HEK293 (cell line): ENCODE measurements around the gene COL11A2.
A peak's percentile ranks its signal among the peaks of the same experiment; 100 is the strongest.

Experiments used
- GLI2 ChIP-seq: fragments of 450-650 bp; formaldehyde crosslinking; IDR thresholded peaks from 2 replicates; pipeline ENCODE4; 2017; ENCODE audit warnings: missing biosample characterization, missing genetic modification characterization, low read depth, borderline replicate concordance
- IKZF3 ChIP-seq: fragments of 450-650 bp; IDR thresholded peaks from 2 replicates; pipeline ENCODE4 v1.5.0; 2018; ENCODE audit warnings: missing biosample characterization, mild to moderate bottlenecking, missing genetic modification characterization, moderate library complexity
- KLF7 ChIP-seq: fragments of 450-650 bp; formaldehyde crosslinking; IDR thresholded peaks from 2 replicates; pipeline ENCODE4 v1.5.1; 2016; ENCODE audit warnings: missing biosample characterization, missing genetic modification characterization, borderline replicate concordance
- KLF8 ChIP-seq: fragments of 450-650 bp; formaldehyde crosslinking; IDR thresholded peaks from 2 replicates; pipeline ENCODE4 v1.5.1; 2016; ENCODE audit warnings: missing biosample characterization, missing genetic modification characterization
- MZF1 ChIP-seq: fragments of 450-650 bp; formaldehyde crosslinking; IDR thresholded peaks from 2 replicates; pipeline ENCODE4 v1.5.1; 2017; ENCODE audit warnings: missing biosample characterization, missing genetic modification characterization, borderline replicate concordance
- SP7 ChIP-seq: fragments of 450-650 bp; formaldehyde crosslinking; IDR thresholded peaks from 2 replicates; pipeline ENCODE4 v1.5.1; 2016; ENCODE audit warnings: missing biosample characterization, missing genetic modification characterization
- TRIM28 ChIP-seq: IDR thresholded peaks from 2 replicates; pipeline ENCODE4 v1.6.1; 2011; ENCODE audit warnings: low read length, control low read depth, borderline replicate concordance
- ZBTB48 ChIP-seq: fragments of 450-650 bp; formaldehyde crosslinking; IDR thresholded peaks from 2 replicates; pipeline ENCODE4 v1.5.1; 2016; ENCODE audit warnings: missing biosample characterization, missing genetic modification characterization
- ZFP3 ChIP-seq: fragments of 450-650 bp; formaldehyde crosslinking; IDR thresholded peaks from 2 replicates; pipeline ENCODE4 v1.5.1; 2016; ENCODE audit warnings: low read depth, missing biosample characterization, missing genetic modification characterization
- ZFP69B ChIP-seq: fragments of 450-650 bp; formaldehyde crosslinking; IDR thresholded peaks from 2 replicates; pipeline ENCODE4 v1.5.1; 2016; ENCODE audit warnings: missing biosample characterization, missing genetic modification characterization
- ZIC2 ChIP-seq: fragments of 450-650 bp; formaldehyde crosslinking; IDR thresholded peaks from 2 replicates; pipeline ENCODE4 v1.5.1; 2016; ENCODE audit warnings: missing biosample characterization, missing genetic modification characterization
- ZNF2 ChIP-seq: fragments of 450-650 bp; formaldehyde crosslinking; IDR thresholded peaks from 2 replicates; pipeline ENCODE4 v1.5.1; 2016; ENCODE audit warnings: missing biosample characterization, missing genetic modification characterization
- ZNF211 ChIP-seq: fragments of 450-650 bp; formaldehyde crosslinking; IDR thresholded peaks from 2 replicates; pipeline ENCODE4 v1.5.1; 2016; ENCODE audit warnings: low read depth, missing biosample characterization, missing genetic modification characterization
- ZNF214 ChIP-seq: fragments of 450-650 bp; formaldehyde crosslinking; IDR thresholded peaks from 2 replicates; pipeline ENCODE4 v1.5.1; 2017; ENCODE audit warnings: missing biosample characterization, mild to moderate bottlenecking, missing genetic modification characterization, borderline replicate concordance
- ZNF24 ChIP-seq: fragments of 450-650 bp; formaldehyde crosslinking; IDR thresholded peaks from 2 replicates; pipeline ENCODE4 v1.5.1; 2016; ENCODE audit warnings: missing biosample characterization, missing genetic modification characterization
- ZNF366 ChIP-seq: fragments of 450-650 bp; formaldehyde crosslinking; conservative IDR thresholded peaks from 2 replicates; pipeline ENCODE4 v1.5.1; 2016; ENCODE audit warnings: missing biosample characterization, missing genetic modification characterization
- ZNF394 ChIP-seq: fragments of 450-650 bp; formaldehyde crosslinking; IDR thresholded peaks from 2 replicates; pipeline ENCODE4 v1.5.1; 2016; ENCODE audit warnings: missing biosample characterization, missing genetic modification characterization, mild to moderate bottlenecking, moderate library complexity, borderline replicate concordance
- ZNF416 ChIP-seq: fragments of 450-650 bp; formaldehyde crosslinking; IDR thresholded peaks from 2 replicates; pipeline ENCODE4 v1.5.1; 2016; ENCODE audit warnings: missing biosample characterization, missing genetic modification characterization
- ZNF510 ChIP-seq: fragments of 450-650 bp; formaldehyde crosslinking; IDR thresholded peaks from 2 replicates; pipeline ENCODE4 v1.5.1; 2018; ENCODE audit warnings: mild to moderate bottlenecking, missing genetic modification characterization, missing biosample characterization; ENCODE audit not compliant: insufficient replicate concordance
- ZNF600 ChIP-seq: fragments of 450-650 bp; formaldehyde crosslinking; IDR thresholded peaks from 2 replicates; pipeline ENCODE4 v1.5.1; 2016; ENCODE audit warnings: missing biosample characterization, missing genetic modification characterization
- TF ChIP-seq, protein P1 (sequence below): fragments of 450-650 bp; formaldehyde crosslinking; IDR thresholded peaks from 2 replicates; pipeline ENCODE4 v1.5.1; 2016; ENCODE audit warnings: missing biosample characterization, missing genetic modification characterization
- TF ChIP-seq, protein P2 (sequence below): fragments of 450-650 bp; IDR thresholded peaks from 2 replicates; pipeline ENCODE4 v1.5.1; 2018; ENCODE audit warnings: missing biosample characterization, missing genetic modification characterization
- TF ChIP-seq, protein P3 (sequence below): fragments of 450-650 bp; formaldehyde crosslinking; IDR thresholded peaks from 2 replicates; pipeline ENCODE4 v1.5.1; 2016; ENCODE audit warnings: missing biosample characterization, missing genetic modification characterization
- TF ChIP-seq, protein P4 (sequence below): fragments of 450-650 bp; formaldehyde crosslinking; IDR thresholded peaks from 2 replicates; pipeline ENCODE4 v1.5.1; 2016; ENCODE audit warnings: missing biosample characterization, missing genetic modification characterization
- TF ChIP-seq, protein P5 (sequence below): sonication (generic); formaldehyde crosslinking; IDR thresholded peaks from 2 replicates; pipeline ENCODE4 v1.8.1; 2022; ENCODE audit warnings: mild to moderate bottlenecking, moderate library complexity, missing genetic modification reagents
- TF ChIP-seq, protein P6 (sequence below): fragments of 450-650 bp; formaldehyde crosslinking; IDR thresholded peaks from 2 replicates; pipeline ENCODE4 v1.5.1; 2016; ENCODE audit warnings: missing biosample characterization, missing genetic modification characterization

Gene COL11A2

DNA sequence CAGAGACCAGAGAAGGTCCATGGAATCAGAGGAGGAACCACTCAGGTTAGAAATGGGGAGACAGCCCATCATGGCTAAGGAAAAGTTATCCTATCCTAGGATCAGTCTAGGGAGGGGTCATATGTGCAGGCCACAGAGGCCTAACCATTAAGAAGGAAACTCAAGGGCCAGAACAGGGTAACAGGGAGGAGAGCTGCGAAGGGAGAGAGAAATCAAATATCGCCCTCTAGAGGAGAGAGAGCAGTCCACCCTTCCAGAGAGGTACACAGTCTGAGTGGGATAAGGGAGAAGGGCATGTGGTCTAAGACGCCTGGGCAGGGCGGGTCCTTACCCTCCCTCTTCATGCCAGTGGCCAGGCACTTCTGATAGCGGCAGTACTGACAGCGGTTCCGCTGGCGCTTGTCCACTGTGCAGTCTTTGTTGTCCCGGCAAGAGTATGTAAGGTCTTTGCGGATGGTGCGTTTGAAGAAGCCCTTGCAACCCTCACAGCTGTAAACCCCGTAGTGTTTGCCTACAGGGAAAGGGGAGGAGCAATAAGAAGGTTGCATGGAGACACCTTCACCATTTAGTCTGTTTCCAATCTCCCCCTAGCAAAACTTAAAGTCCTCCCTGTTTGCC, 5.3 kb upstream of the COL11A2 start (continued):
- TF ChIP-seq, protein P1, sequence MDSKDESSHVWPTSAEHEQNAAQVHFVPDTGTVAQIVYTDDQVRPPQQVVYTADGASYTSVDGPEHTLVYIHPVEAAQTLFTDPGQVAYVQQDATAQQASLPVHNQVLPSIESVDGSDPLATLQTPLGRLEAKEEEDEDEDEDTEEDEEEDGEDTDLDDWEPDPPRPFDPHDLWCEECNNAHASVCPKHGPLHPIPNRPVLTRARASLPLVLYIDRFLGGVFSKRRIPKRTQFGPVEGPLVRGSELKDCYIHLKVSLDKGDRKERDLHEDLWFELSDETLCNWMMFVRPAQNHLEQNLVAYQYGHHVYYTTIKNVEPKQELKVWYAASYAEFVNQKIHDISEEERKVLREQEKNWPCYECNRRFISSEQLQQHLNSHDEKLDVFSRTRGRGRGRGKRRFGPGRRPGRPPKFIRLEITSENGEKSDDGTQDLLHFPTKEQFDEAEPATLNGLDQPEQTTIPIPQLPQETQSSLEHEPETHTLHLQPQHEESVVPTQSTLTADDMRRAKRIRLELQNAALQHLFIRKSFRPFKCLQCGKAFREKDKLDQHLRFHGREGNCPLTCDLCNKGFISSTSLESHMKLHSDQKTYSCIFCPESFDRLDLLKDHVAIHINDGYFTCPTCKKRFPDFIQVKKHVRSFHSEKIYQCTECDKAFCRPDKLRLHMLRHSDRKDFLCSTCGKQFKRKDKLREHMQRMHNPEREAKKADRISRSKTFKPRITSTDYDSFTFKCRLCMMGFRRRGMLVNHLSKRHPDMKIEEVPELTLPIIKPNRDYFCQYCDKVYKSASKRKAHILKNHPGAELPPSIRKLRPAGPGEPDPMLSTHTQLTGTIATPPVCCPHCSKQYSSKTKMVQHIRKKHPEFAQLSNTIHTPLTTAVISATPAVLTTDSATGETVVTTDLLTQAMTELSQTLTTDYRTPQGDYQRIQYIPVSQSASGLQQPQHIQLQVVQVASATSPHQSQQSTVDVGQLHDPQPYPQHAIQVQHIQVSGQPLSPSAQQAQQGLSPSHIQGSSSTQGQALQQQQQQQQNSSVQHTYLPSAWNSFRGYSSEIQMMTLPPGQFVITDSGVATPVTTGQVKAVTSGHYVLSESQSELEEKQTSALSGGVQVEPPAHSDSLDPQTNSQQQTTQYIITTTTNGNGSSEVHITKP (tag by site-specific recombination) = peak; percentile 65
- TF ChIP-seq ZNF24 (tag by site-specific recombination) = no peak
- TF ChIP-seq ZNF416 (tag by site-specific recombination) = no peak
- TF ChIP-seq, protein P2, sequence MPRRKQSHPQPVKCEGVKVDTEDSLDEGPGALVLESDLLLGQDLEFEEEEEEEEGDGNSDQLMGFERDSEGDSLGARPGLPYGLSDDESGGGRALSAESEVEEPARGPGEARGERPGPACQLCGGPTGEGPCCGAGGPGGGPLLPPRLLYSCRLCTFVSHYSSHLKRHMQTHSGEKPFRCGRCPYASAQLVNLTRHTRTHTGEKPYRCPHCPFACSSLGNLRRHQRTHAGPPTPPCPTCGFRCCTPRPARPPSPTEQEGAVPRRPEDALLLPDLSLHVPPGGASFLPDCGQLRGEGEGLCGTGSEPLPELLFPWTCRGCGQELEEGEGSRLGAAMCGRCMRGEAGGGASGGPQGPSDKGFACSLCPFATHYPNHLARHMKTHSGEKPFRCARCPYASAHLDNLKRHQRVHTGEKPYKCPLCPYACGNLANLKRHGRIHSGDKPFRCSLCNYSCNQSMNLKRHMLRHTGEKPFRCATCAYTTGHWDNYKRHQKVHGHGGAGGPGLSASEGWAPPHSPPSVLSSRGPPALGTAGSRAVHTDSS (tag by site-specific recombination) = no peak
- no peak for TF ChIP-seq MZF1
- no peak for TF ChIP-seq ZNF394
- TF ChIP-seq SP7 (tag by site-specific recombination) = 0 out of 2 replicates have a peak, but pooled peaks have one; percentile 45
- TF ChIP-seq ZNF214 (tag by site-specific recombination) = no peak
- TF ChIP-seq ZIC2 (tag by site-specific recombination) = no peak
- no peak for TF ChIP-seq ZFP69B (tag by site-specific recombination)
- no peak for TF ChIP-seq TRIM28
- TF ChIP-seq ZNF510 (tag by site-specific recombination) = no peak
- TF ChIP-seq ZNF211 (tag by site-specific recombination) = no peak
- TF ChIP-seq, protein P3, sequence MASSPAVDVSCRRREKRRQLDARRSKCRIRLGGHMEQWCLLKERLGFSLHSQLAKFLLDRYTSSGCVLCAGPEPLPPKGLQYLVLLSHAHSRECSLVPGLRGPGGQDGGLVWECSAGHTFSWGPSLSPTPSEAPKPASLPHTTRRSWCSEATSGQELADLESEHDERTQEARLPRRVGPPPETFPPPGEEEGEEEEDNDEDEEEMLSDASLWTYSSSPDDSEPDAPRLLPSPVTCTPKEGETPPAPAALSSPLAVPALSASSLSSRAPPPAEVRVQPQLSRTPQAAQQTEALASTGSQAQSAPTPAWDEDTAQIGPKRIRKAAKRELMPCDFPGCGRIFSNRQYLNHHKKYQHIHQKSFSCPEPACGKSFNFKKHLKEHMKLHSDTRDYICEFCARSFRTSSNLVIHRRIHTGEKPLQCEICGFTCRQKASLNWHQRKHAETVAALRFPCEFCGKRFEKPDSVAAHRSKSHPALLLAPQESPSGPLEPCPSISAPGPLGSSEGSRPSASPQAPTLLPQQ (tag by site-specific recombination) = 0 out of 2 replicates have a peak, but pooled peaks have one; percentile 57
- TF ChIP-seq ZNF366 (tag by site-specific recombination) = peak; percentile 66
- peak; percentile 94 for TF ChIP-seq ZNF600
- peak; percentile 50 for TF ChIP-seq KLF8
- no peak for TF ChIP-seq IKZF3 (tag by site-specific recombination)
- TF ChIP-seq, protein P4, sequence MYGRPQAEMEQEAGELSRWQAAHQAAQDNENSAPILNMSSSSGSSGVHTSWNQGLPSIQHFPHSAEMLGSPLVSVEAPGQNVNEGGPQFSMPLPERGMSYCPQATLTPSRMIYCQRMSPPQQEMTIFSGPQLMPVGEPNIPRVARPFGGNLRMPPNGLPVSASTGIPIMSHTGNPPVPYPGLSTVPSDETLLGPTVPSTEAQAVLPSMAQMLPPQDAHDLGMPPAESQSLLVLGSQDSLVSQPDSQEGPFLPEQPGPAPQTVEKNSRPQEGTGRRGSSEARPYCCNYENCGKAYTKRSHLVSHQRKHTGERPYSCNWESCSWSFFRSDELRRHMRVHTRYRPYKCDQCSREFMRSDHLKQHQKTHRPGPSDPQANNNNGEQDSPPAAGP (tag by site-specific recombination) = 0 out of 2 replicates have a peak, but pooled peaks have one; percentile 51
- no peak for TF ChIP-seq ZFP3 (tag by site-specific recombination)
- TF ChIP-seq GLI2 = no peak
- peak; percentile 60; the same call in 1 of the 2 replicates for TF ChIP-seq ZBTB48 (tag by site-specific recombination)
- TF ChIP-seq ZNF2 (tag by site-specific recombination) = peak; percentile 38; the same call in 1 of the 2 replicates
- TF ChIP-seq, protein P5, sequence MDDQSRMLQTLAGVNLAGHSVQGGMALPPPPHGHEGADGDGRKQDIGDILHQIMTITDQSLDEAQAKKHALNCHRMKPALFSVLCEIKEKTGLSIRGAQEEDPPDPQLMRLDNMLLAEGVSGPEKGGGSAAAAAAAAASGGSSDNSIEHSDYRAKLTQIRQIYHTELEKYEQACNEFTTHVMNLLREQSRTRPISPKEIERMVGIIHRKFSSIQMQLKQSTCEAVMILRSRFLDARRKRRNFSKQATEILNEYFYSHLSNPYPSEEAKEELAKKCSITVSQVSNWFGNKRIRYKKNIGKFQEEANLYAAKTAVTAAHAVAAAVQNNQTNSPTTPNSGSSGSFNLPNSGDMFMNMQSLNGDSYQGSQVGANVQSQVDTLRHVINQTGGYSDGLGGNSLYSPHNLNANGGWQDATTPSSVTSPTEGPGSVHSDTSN (CRISPR knock-in tag) = no peak
- TF ChIP-seq, protein P6, sequence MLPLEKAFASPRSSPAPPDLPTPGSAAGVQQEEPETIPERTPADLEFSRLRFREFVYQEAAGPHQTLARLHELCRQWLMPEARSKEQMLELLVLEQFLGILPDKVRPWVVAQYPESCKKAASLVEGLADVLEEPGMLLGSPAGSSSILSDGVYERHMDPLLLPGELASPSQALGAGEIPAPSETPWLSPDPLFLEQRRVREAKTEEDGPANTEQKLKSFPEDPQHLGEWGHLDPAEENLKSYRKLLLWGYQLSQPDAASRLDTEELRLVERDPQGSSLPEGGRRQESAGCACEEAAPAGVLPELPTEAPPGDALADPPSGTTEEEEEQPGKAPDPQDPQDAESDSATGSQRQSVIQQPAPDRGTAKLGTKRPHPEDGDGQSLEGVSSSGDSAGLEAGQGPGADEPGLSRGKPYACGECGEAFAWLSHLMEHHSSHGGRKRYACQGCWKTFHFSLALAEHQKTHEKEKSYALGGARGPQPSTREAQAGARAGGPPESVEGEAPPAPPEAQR (tag by site-specific recombination) = no peak
- no peak; the same call in 1 of the 2 replicates for TF ChIP-seq KLF7 (tag by site-specific recombination)
